Gastrocnemius medialis (tissue), 4 donors: Measurements from ENCODE around the gene CD177. TPM values are rescaled to one million over a fixed set of nuclear protein-coding genes. Genes with fewer than 3 reads are reported as not detected.
"Not testable (repeated sequence)": the region's sequence is repeated elsewhere in the genome, so short reads cannot be mapped to it uniquely, and the experiment has no call there.

Experiments
- ATAC-seq, 2 donors: fragments of 150-250 bp; one replicate each; pipeline ENCODE4 v1.9.1; 2016
- DNase-seq, 2 donors: peaks; one replicate each; pipeline ENCODE4 v3.0.0-alpha.2; 2019
- H3K27ac ChIP-seq, 4 donors: fragments of 200-600 bp; sonication (generic); 1 replicate in 1 of 4; 2 replicates in 3 of 4; pipeline ENCODE4 v1.5.1; 2016 to 2018; ENCODE audit warnings: mild to moderate bottlenecking in 2 of 4, moderate library complexity in 1 of 4
- H3K27me3 ChIP-seq, 3 donors: fragments of 200-600 bp; sonication (generic) in 2 of 3; 1 replicate in 1 of 3; 2 replicates in 2 of 3; pipeline versions ENCODE4 v1.5.1 to v1.6.0; 2016 to 2019; ENCODE audit warnings: mild to moderate bottlenecking in 1 of 3, moderate library complexity in 1 of 3
- H3K36me3 ChIP-seq, 2 donors: fragments of 200-600 bp; sonication (generic) in 1 of 2; one replicate each; pipeline ENCODE4 v1.5.1; 2017 to 2018
- H3K4me1 ChIP-seq, 2 donors: fragments of 200-600 bp; sonication (generic) in 1 of 2; one replicate each; pipeline ENCODE4 v1.5.1; 2016 to 2017; ENCODE audit warnings: mild to moderate bottlenecking in 2 of 2
- H3K4me3 ChIP-seq, 4 donors: fragments of 200-600 bp; sonication (generic) in 3 of 4; 1 replicate in 1 of 4; 2 replicates in 3 of 4; pipeline ENCODE4 v1.5.1; 2016 to 2019; ENCODE audit warnings: mild to moderate bottlenecking in 2 of 4
- H3K9me3 ChIP-seq, 3 donors: fragments of 200-600 bp; sonication (generic) in 2 of 3; 1 replicate in 1 of 3; 2 replicates in 2 of 3; pipeline ENCODE4 v1.5.1; 2016 to 2019
- POLR2A ChIP-seq, 2 donors: fragments of 450-650 bp; IDR thresholded peaks; one replicate each; pipeline ENCODE4 v1.6.1; 2017; ENCODE audit warnings: antibody characterized with exemption in 2 of 2, mild to moderate bottlenecking in 2 of 2, moderate library complexity in 2 of 2
- in situ Hi-C, 4 donors: fragments of 200-750 bp; cut with MboI; loops; one replicate each; pipeline versions ENCODE4 v1.15.0 to v1.8.0; 2017; ENCODE audit warnings: low sequenced_read_pairs in 4 of 4
- intact Hi-C: fragments of 100-400 bp; cut with DNase I; formaldehyde crosslinking; loops from one replicate; pipeline ENCODE4 v1.15.1; 2023; ENCODE audit warnings: low total_unique reads
- total RNA-seq, 4 donors: library from RNA; depleted of rRNA; stranded (reverse); fragments of >200 nt; gene quantifications; one replicate each; pipeline versions ENCODE4 v1.1.0 to v1.2.3, GENCODE V29; 2016
- TF ChIP-seq, protein P1 (sequence below), 5 experiments: fragments of 450-650 bp in 3 of 5; fragments of 200-600 bp in 2 of 5; sonication (generic) in 2 of 5; IDR thresholded peaks in 4 of 5; conservative IDR thresholded peaks in 1 of 5; 1 replicate in 4 of 5; 2 replicates in 1 of 5; pipeline ENCODE4 v1.5.1; 2016 to 2019; ENCODE audit warnings: antibody characterized with exemption in 5 of 5, mild to moderate bottlenecking in 3 of 5, moderate library complexity in 3 of 5

CD177 gene
- total RNA-seq, 4 donors from 2014 or later, result 1.3 to 2.9 (median 2.6) TPM; not detected in 1

DNA sequence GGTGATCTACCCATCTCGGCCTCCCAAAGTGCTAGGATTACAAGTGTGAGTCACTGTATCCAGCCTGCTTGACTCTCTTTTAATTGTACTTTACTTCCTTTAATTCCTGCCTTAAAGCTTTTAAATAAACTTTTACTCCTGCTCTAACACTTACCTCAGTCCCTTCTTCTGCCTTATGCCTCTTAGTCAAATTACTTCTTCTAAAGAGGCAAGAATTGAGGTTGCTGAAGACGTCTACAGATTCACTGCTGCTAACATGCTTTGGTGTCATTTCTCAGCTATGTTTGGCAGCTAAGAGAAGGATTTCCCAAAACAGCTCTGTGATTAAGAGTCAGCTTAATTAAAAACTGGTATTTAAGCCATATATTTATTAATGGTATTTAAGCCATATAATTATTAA lies 32.9 kb upstream of the CD177 start:
- ATAC-seq (no peak), DNase-seq (no peak)
- in situ Hi-C loops (no loop called here), intact Hi-C loops (no loop called here)
- Histone ChIP-seq H3K27ac (no peak overlapping the region), H3K27me3 (no peaks in the 10 kb centered on the region), H3K4me3 (no peak overlapping the region), H3K36me3 (no peaks in the 10 kb centered on the region), H3K4me1 (no peaks in the 10 kb centered on the region), H3K9me3 (no peaks in the 10 kb centered on the region)
- TF ChIP-seq, protein P1, sequence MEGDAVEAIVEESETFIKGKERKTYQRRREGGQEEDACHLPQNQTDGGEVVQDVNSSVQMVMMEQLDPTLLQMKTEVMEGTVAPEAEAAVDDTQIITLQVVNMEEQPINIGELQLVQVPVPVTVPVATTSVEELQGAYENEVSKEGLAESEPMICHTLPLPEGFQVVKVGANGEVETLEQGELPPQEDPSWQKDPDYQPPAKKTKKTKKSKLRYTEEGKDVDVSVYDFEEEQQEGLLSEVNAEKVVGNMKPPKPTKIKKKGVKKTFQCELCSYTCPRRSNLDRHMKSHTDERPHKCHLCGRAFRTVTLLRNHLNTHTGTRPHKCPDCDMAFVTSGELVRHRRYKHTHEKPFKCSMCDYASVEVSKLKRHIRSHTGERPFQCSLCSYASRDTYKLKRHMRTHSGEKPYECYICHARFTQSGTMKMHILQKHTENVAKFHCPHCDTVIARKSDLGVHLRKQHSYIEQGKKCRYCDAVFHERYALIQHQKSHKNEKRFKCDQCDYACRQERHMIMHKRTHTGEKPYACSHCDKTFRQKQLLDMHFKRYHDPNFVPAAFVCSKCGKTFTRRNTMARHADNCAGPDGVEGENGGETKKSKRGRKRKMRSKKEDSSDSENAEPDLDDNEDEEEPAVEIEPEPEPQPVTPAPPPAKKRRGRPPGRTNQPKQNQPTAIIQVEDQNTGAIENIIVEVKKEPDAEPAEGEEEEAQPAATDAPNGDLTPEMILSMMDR (IDR thresholded peaks at IDR 0.05 in 4 of 5, conservative IDR thresholded peaks at IDR 0.05 in 1 of 5), result no peak
- TF ChIP-seq POLR2A (IDR thresholded peaks at IDR 0.05), result no peak

DNA sequence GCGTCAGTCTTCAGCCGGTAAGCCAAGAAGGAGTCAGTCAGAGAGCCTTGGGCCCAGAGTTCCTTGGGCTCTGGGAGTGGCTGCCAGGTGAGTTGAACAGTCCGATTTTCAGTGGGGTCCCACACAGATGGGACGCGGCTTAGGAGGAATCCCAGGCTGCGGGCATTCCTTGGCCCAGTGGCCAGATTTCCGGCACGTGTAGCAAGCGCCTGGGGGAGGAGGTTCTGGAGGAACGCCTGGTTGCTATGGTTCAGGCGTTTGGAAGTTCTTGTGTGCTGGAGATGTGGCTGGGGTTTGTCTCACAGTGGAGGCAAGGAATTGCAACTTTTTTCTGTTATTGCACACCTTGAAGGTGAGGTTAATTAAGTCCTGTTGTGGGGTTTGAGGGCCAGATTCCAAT lies 26.7 kb upstream of the CD177 start:
- H3K4me1 ChIP-seq, ATAC-seq, H3K36me3 ChIP-seq, in situ Hi-C loops, H3K27ac ChIP-seq, intact Hi-C loops, H3K9me3 ChIP-seq, H3K4me3 ChIP-seq, H3K27me3 ChIP-seq, DNase-seq: not testable (repeated sequence)

DNA sequence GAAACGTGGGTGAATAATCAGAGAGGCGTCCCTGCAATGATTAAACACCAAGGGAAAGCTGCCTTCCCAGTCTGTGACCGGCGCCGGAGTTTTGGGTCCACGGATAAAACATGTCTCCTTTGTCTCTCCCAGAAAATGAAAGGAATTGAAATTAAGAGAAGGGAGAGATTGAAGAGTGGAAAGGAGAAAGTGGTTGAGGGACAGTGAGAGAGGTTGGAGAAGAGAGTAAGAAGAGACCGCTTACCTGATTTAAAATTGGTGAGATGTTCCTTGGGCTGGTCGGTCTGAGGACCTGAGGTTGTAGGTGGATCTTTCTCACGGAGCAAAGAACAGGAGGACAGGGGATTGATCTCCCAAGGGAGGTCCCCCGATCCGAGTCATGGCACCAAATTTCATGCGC lies 24.9 kb upstream of the CD177 start:
- in situ Hi-C loops, ATAC-seq, H3K27me3 ChIP-seq, DNase-seq, H3K9me3 ChIP-seq, H3K36me3 ChIP-seq, H3K4me3 ChIP-seq, H3K4me1 ChIP-seq, intact Hi-C loops: not testable (repeated sequence)
- peak overlapping the region in 1 of 4 donors; percentile 11 for H3K27ac ChIP-seq

DNA sequence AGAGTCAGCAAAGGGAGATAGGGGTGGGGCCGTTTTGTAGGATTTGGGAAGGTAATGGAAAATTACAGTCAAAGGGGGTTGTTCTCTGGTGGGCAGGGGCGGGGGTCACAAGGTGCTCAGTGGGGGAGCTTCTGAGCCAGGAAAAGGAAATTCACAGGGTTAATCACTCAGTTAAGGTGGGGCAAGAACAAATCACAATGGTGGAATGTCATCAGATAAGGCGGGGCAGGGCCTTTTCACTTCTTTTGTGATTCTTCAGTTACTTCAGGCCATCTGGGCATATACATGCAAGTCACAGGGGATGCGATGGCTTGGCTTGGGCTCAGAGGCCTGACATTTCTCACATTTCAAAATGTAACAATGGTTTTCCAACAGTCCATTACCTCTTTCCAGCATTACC lies 24.4 kb upstream of the CD177 start:
- H3K27ac ChIP-seq, intact Hi-C loops, H3K27me3 ChIP-seq, H3K4me3 ChIP-seq, ATAC-seq, H3K4me1 ChIP-seq, in situ Hi-C loops, H3K9me3 ChIP-seq, DNase-seq, H3K36me3 ChIP-seq: not testable (repeated sequence)

DNA sequence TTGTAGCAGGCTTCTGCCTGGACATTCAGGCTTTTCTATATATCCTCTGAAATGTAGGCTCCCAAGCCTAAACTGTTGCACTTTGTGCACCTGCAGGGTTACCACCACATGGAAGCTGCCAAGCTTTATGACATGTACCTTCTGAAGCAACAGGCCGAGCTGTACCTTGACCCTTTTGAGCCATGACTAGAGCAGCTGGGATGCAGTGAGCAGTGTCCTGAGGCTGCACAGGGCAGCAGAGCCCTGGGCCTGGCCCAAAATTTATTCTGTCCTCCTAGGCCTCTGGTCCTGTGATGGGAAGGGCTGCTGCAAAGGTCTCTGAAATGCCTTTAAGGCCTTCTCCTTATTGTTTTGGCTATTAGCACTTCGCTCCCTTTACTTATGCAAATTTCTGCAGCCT lies 23.5 kb upstream of the CD177 start:
- TF ChIP-seq, protein P1 (IDR thresholded peaks at IDR 0.05 in 4 of 5, conservative IDR thresholded peaks at IDR 0.05 in 1 of 5), result no peak
- TF ChIP-seq POLR2A (IDR thresholded peaks at IDR 0.05), result no peak
- in situ Hi-C loops, result no loop called here
- DNase-seq, result no peak
- Histone ChIP-seq H3K9me3 (no peaks in the 10 kb centered on the region), H3K4me3 (no peak overlapping the region), H3K27ac (no peak overlapping the region), H3K27me3 (no peaks in the 10 kb centered on the region), H3K36me3 (no peaks in the 10 kb centered on the region), H3K4me1 (no peaks in the 10 kb centered on the region)
- intact Hi-C loops, result no loop called here
- ATAC-seq, result no peak

DNA sequence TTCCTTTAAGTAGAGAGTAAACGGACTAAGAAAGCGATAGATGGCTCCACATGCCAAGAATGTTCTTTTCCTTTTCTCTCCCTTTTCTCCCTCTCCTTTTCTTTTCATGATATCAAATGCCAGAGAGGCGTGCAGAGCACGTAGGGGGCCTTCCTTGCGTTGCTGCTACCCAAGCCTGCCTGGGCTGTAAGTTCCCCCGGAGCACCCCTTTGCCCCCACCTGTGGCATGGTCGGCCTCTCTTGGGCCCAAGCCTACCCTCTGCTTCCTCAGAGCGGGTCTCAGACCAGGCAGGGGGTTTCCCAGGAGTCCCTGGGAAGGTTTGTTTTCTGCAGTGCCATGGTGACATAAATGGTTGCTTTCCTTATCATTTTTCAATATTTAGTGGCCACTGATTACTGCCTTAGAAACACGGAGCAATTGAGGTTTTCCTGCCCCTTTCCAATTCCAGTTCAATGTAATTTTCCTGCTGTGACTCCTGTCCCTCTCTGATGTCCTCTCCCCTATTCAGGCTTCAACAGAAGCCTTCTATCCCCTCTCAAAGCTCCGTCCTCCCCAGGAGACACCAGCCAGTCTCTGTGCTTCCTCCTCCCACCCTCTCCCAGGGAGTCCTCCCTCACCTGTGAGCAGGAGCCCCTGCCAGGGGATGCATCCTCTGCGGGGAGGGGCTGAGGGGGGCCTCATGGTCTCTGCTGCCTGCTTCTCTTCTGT lies 22.6 kb upstream of the CD177 start:
- DNase-seq (no peak), ATAC-seq (no peak)
- H3K4me1 ChIP-seq, result no peaks in the 10 kb centered on the region
- no peak for TF ChIP-seq POLR2A (IDR thresholded peaks at IDR 0.05)
- TF ChIP-seq, protein P1 (IDR thresholded peaks at IDR 0.05 in 4 of 5, conservative IDR thresholded peaks at IDR 0.05 in 1 of 5), result no peak
- H3K9me3 ChIP-seq, result no peaks in the 10 kb centered on the region
- in situ Hi-C loops, result no loop called here
- no peaks in the 10 kb centered on the region for H3K27me3 ChIP-seq
- H3K36me3 ChIP-seq, result no peaks in the 10 kb centered on the region
- no peak overlapping the region for H3K27ac ChIP-seq
- intact Hi-C loops, result no loop called here
- no peak overlapping the region for H3K4me3 ChIP-seq
